Measurements from ENCODE around the gene ACAN. TPM values are rescaled to one million over a fixed set of nuclear protein-coding genes. Genes with fewer than 3 reads are reported as not detected.

The ACAN gene
- total and polyA plus RNA-seq, 10 of the 15 experiments (the other 5 are each of a cell fraction or from before 2014, with no cell fraction given), result not detected

DNA sequence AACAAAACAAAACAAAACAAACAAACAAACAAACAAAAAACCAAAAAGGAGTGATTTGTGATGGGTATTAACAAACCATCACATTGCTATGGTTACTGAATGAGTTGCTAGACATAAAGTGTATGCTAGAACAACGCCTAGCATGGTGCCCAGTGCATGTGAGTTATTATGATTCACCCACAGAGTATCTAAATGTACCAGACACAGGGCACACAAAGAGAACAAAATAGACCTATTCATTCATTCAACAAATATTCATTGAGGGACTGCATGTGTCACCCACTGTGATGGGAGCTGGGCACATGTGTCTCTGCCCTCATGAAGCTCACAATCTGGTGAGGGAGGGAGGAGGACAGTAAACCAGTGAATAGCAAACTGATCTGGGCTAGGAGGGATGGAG is 11.6 kb upstream of the ACAN start:
- H2AFZ ChIP-seq (ENCODE audit: control insufficient read depth, low read depth, low read length), result no peak overlapping the region
- H3K4me1 ChIP-seq (ENCODE audit: control insufficient read depth, insufficient read depth, low read length), result no peaks in the 10 kb centered on the region
- no peaks in the 10 kb centered on the region for H4K20me1 ChIP-seq (ENCODE audit: control insufficient read depth, insufficient read depth)
- in situ Hi-C loops (cut with MboI), result no loop called here
- TF ChIP-seq, protein P1, sequence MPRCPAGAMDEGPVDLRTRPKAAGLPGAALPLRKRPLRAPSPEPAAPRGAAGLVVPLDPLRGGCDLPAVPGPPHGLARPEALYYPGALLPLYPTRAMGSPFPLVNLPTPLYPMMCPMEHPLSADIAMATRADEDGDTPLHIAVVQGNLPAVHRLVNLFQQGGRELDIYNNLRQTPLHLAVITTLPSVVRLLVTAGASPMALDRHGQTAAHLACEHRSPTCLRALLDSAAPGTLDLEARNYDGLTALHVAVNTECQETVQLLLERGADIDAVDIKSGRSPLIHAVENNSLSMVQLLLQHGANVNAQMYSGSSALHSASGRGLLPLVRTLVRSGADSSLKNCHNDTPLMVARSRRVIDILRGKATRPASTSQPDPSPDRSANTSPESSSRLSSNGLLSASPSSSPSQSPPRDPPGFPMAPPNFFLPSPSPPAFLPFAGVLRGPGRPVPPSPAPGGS (IDR thresholded peaks at IDR 0.05; ENCODE audit: borderline replicate concordance, insufficient read depth, low read depth, low read length, poor library complexity, severe bottlenecking), result no peak
- TF ChIP-seq ZNF217 (IDR thresholded peaks at IDR 0.05) (no peak), FOS (IDR thresholded peaks at IDR 0.05; ENCODE audit: borderline replicate concordance, extremely low read depth, insufficient read length) (no peak), JUNB (IDR thresholded peaks at IDR 0.05) (no peak), SP1 (IDR thresholded peaks at IDR 0.05; ENCODE audit: low read depth, low read length) (no peak), ZSCAN29 (IDR thresholded peaks at IDR 0.05) (no peak), IKZF2 (IDR thresholded peaks at IDR 0.05) (no peak), ESRRA (IDR thresholded peaks at IDR 0.05; ENCODE audit: low read length) (no peak), NBN (IDR thresholded peaks at IDR 0.05) (no peak), EP300 (IDR thresholded peaks at IDR 0.05; ENCODE audit: borderline replicate concordance in 1 of 2, control insufficient read depth in 1 of 2, low read depth in 2 of 2, low read length in 2 of 2) (no peak), KDM1A (IDR thresholded peaks at IDR 0.05; ENCODE audit: borderline replicate concordance) (no peak), RAD51 (IDR thresholded peaks at IDR 0.05) (no peak), NR2C1 (IDR thresholded peaks at IDR 0.05) (no peak), HDAC6 (IDR thresholded peaks at IDR 0.05; ENCODE audit: unreplicated experiment) (no peak), FOXK2 (IDR thresholded peaks at IDR 0.05) (no peak), SREBF2 (IDR thresholded peaks at IDR 0.05; ENCODE audit: low read length) (no peak), POLR2AphosphoS2 (IDR thresholded peaks at IDR 0.05; ENCODE audit: low read depth, low read length) (no peak), TBL1XR1 (IDR thresholded peaks at IDR 0.05; ENCODE audit: low read depth, low read length) (no peak), RBBP5 (conservative IDR thresholded peaks at IDR 0.05) (no peak)
- H3K4me3 ChIP-seq, result no peak overlapping the region
- ATAC-seq (no peak), DNase-seq (ENCODE audit: low read depth, low spot score) (no peak), FAIRE-seq (no peak)
- H3K9ac ChIP-seq (ENCODE audit: control insufficient read depth, insufficient read depth, low read length), result no peak overlapping the region
- ChIA-PET CTCF (no interaction called here), POLR2A (no interaction called here), SMC1A (ENCODE audit: uncharacterized antibody, unreplicated experiment) (interaction anchor here (0.6 kb wide), 1 partner anchor 298 kb away, joined by 3 read pairs; no protein-coding TSS in a partner anchor), RAD21 (ENCODE audit: unreplicated experiment) (no interaction called here)
- H3K27me3 ChIP-seq (replicated peaks in 1 of 2; ENCODE audit: control insufficient read depth in 2 of 2, insufficient read depth in 2 of 2, low read length in 1 of 2), result peaks cover 3 to 4% of the 10 kb centered on the region in 2 experiments; a peak in 3 of 4 replicates
- H3K27ac ChIP-seq (ENCODE audit: control insufficient read depth, insufficient read depth), result no peak overlapping the region
- no peak overlapping the region for H3K4me2 ChIP-seq (ENCODE audit: control insufficient read depth, insufficient read depth)
- no peaks in the 10 kb centered on the region for H3K36me3 ChIP-seq (ENCODE audit: control insufficient read depth in 2 of 2, insufficient read depth in 2 of 2, low read length in 1 of 2)
- H3K79me2 ChIP-seq (ENCODE audit: control insufficient read depth, insufficient read depth, low read length), result no peaks in the 10 kb centered on the region
- no TSS peak for BruUV-seq (replicated peaks)
- intact Hi-C loops (cut with micrococcal nuclease; ENCODE audit: unreplicated experiment), result no loop called here
- H3K9me3 ChIP-seq (replicated peaks; ENCODE audit: control insufficient read depth, insufficient read depth, low read length), result no peaks in the 10 kb centered on the region
- WGBS (ENCODE audit: insufficient coverage, insufficient replicate concordance, low lambda C conversion rate, missing lambda C conversion rate), result 0% methylated on average over 1 of the region's 1 CpG

Data from GM12878 (cell line).